NCI-H2227 (cell line): ENCODE data around the gene AHSG.

Source experiments
- DNase-seq: peaks from one replicate; lab custom pipeline; 2025; ENCODE audit not compliant: unreplicated experiment; lab: John Stamatoyannopoulos, UW

The AHSG gene

DNA sequence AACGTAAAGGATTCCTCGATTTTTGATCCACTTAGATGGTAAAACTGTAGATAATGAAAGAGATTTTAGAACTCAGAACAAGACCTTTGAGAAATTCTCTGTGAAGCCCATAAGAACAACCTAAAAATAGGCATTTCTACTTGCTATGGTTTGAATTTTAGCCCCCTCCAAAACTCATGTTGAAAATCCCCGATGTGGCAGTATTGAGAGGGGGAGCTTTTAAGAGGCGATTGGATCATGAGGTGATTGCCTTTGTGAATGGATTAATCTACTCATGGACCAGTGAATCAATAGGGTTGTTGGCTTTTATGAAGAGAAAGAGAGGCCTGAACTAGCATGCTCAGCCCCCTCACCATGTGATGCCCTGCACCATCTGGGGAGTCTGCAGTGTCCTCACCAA lies 20.2 kb upstream of the AHSG start:
- no peak for DNase-seq

DNA sequence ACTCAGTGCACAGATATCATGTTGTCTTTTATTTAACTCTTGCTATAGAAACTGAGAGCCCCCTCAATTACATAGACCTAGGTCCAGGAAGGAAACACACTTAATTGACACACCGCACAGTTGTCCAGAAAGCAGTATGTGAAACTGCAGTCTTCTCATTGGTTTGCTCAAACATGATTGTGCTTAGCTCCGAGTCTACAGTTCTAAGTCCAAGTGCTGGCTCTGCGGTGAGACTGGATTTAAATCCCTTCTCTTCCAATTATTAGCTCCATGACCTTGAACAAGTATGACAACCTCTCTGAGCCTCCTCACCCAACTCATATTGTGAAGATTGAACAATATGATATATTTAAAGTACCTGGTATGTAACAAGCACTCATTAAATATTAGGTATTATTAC lies 19.0 kb upstream of the AHSG start:
- no peak for DNase-seq

DNA sequence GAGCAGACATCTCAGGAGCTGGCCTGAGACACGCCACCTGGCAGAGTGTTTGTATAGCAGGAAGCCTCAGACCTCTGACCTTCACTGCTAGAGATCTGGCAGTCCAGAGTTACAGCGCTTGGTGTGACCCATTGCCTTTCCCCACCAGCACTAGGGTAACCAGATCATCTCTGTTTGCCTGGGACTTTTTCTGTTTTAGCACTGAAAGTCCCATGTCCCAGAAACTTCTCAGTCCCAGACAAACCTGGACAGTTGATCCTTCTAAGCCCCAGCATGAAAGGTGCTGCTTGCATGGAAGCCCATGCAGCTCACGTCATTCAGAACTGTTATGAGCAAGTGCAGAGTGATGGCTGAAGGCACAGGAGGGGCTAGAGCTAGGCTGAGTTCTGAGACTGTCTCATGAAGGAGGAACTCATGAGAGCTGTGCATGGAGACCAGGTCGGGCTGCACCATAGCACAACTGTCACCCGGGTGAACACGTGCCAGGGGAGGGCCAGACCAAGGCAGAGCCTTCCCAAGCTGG lies 18.2 kb upstream of the AHSG start:
- no peak for DNase-seq

DNA sequence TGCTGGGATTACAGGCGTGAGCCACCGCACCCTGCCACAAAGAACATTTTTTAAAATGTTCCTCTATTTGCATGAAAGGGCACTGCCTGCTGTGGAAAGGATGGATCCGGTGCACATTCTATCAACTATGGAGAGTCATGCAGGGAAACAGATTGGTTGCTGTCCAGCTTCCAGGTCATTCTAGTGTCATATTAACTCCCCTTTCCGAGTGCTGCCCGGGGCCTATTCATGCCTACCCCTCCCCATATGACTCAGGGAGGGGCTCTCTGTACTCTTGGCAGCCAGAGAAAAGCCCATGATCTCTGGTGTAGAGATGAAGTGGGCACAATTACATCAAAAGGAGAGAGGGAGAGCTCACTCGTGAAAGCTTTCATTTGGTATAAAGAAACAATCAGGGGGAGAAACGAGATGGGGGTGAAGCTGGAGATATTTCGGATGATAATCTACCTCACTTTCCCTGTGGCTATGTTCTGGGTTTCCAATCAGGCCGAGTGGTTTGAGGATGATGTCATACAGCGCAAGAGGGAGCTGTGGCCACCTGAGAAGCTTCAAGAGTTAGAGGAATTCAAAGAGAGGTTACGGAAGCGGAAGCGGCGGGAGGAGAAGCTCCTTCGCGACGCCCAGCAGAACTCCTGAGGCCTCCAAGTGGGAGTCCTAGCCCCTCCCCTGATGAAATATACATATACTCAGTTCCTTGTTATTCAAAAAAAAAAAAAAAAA lies 16.1 kb upstream of the AHSG start:
- no peak for DNase-seq

DNA sequence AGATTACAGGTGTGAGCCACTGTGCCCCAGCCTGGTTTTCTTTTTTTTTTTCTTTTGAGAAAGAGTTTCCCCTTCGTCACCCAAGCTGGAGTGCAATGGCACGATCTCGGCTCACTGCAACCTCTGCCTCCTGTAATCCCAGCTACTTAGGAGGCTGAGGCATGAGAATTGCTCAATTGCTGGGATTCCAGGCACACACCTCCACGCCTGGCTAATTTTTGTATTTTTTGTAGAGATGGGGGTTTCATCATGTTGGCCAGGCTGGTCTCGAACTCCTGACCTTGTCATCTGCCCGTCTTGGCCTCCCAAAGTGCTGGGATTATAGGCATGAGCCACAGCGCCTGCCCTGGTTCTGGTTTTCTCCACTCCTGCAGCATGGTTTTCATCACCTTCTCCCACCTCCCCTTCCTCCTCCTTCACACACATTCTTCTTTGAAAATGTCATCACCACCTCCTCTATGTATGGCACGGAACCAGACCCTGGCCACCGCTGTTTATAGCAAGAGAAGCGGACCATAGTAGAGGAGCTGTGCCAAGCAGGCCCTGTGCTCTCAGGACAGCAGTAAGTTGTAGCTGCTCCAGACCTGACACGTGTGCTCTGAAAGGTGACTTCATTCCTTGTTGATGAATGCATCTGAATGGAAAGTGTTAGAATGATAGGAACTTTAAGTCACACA lies 14.6 kb upstream of the AHSG start:
- no peak for DNase-seq

DNA sequence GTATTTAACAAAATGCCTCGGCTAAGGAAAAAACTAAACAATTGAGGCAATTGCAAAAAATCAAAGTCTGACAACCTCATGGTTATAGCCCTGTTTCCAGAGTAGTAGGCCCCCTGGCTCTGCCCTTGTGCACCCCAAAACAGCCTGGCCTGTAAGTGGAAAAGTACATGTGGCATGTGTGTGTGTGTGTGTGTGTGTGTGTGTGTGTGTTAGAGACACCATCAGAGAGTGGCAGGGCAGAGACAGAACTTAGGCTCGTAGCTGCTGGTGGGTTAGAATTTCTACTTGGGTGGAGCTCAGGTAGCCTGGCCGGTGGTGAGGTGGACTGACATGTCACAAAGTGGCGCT lies 14.1 kb upstream of the AHSG start:
- no peak for DNase-seq

DNA sequence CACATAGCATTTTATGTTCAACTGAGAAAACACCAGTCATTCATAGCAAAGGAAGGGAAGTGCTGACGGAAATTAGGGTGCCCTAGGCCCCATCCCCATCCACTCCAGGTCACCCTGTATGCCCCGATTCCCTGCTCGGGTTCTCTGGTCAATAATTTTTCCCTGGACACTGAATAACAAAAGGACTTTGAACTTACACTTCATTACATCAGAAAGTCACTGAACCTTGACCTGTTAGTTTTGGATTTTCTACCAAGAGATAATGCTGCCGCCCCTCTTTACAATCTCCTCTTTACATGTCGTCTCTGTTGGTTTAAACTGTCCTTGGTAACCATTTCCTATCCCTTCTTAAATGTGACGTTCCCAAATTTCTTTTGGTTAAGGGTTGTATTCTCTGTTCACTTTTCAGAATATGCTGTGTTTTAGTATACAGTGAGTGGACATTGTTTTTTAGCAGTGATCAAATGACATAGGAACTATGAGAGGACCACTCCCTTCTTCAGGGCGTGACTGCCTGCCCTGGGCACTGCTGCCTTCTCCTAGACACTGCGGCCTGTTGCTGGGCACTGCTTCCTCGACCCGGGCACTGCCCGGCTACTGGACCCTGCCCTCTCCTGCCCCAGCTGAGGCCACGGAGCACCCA lies 13.6 kb upstream of the AHSG start:
- DNase-seq: no peak

DNA sequence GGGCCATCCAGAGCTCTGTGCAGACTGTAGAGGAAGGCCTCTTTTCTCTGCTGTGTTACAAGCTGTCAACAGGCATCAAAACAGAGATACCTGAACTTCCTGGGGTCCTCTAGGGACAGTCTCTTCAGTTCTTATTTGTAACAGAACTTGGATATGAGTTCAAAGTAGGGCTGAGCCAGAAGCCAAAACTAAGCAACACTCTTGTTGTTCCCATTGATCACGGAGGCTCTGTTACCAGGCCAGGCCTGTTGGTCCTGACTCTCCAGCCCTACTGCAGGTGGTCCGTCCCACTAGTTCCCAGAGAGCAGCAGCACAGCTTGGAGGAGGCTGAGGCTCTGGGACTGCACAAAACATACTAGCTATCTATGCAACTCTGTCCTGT lies 13.1 kb upstream of the AHSG start:
- DNase-seq: no peak

DNA sequence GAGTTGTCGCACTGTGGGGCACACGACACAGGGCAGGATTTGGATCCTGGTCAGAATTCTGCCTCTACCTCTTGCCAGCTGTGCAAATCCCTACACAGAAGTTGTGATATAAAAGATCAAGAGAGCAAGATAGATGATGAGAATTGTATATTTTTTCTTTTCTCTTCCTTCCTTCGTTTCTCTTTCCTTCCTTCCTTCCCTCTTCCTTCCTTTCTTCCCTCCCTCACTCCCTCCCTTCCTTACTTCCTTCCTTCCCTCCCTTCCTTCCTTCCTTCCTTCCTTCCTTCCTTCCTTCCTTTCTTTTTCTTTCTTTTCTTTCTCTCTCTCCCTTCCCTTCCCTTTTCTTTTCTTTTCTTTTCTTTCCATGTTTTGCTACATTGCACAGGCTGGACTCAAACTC lies 12.0 kb upstream of the AHSG start:
- no peak for DNase-seq

DNA sequence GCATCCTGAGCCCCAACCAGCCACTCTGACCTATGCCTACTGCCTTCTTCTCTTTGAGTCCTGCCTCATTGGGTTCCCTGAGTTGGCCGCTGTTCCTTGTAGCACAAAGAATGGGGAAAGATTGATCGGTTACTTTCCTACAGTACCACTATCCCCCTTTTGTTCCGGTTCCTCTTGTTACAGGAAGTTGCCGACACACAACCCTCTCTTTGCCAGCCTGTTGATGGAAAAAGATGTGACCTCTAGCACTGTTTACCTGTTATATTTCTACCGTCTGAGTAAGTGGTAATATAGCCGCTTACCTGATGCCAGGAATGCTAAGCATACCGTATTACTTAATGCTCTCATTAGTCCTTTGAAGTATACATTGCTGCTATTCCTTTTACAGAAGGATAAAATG lies 9.7 kb upstream of the AHSG start:
- DNase-seq: no peak

DNA sequence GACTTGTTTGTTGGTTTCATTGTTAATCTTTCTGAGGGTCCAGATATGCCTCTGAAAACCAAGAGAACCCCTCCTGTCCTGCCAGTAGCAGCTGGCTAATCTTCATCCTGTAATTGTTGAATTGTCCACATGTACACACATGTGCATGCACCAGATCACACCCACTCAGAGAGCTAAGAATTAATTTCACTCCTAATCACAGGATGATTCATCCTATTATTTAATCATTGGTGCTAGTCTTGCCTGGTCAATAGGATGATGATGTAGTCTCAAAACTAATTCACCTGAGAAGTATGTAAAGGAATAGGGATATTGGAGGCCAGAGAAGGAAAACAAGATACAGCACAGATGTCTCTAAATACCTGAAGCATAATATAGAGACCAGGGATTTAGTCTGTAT lies 7.8 kb upstream of the AHSG start:
- DNase-seq: no peak

DNA sequence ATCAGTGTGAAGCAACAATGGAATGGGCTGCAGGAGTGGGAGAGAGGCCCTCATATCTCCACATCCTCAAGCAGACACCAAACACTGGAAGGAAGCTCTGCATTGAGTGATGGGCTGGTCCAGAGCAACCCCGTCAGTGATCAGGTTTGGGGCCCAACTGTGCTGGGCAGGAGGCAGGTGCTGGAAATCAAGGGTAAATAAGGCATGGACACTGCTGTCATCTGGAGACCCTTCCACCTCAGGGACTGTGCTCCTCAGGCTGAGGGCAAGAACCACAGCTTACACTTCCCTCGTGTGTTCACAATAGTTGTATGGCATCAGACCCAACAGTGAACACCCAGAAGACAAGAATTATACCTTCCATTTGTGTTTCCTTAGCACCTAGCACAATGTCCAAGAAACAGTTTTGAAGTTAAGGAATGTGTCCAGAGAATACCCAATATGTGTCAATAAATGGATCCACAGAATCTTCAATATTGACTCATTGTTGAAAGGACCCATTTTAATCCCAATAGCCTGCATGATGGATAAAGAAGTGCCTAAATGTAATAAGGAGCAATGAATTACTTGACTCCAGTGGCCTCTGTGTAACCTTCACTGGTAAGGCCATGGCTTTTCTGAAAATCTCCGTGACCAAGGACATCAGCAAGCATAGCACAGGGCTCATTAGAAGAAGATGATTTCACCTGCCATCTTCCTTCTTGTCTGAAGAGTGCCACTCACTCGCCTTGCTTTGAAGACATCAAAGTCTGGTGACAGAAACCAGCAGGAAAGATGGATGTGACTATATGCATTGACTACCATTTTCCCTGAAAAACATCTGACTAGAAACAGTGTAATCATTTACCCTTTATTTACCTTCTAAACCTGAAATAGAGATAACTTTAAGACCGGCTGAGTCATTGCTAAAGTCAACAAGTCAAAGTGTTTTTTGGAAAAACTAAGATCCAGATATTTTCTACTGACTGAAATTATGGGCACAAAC lies 7.0 kb upstream of the AHSG start:
- DNase-seq: no peak

DNA sequence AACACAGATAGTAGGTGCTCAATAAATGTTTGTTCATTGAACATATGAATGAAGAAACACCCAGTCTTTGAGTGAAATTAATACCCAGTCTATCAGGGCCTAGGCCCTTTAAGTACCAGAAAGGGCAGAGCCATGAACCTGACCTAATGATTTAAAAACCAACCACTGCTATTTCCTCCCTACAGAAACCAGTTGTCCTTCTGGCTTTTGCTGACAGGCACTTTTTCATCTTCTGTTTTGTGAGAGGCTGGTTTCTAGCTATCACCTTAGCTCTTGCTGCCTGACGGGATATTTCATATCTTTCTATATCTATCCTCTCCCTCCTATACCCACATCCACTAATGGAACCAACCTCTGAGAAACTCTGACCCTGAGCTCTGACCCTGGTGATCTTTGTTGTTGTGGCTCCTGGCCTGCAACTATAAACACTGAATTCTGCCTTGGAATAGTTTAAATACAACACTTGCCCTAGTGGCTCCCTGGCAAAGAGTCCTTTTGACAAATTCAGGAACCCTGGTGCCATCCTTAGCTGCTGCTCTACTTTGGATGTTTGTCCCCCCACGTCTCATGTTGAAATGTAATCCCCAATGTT lies 4.1 kb upstream of the AHSG start:
- no peak for DNase-seq

DNA sequence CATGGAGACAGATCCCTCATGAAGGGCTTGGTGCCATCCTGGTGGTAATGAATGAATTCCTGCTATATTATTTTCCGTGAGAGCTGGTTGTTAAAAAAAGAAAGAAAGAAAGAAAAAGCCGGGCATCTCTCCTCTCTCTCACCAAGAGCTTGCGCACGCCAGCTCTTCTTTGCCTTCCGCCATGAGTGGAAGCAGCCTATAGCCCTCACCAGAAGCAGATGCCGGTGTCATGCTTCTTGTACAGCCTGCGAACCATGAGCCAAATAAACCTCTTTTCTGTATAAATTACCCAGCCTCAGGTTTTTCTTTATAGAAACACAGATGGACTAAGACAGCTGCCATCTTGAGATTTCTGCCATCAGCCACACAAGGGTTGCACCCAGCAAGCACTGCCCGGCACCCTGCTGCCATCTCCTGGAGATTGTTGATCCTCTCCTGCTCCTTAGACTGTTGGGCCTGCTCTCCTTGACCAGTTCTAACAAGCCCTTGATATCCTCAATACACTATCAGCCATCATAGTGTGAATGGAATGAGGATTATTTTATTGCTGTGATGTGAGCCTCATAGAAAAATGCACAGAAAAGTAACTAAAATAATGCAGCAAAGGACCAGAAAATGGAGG lies 3.5 kb upstream of the AHSG start:
- DNase-seq: no peak

DNA sequence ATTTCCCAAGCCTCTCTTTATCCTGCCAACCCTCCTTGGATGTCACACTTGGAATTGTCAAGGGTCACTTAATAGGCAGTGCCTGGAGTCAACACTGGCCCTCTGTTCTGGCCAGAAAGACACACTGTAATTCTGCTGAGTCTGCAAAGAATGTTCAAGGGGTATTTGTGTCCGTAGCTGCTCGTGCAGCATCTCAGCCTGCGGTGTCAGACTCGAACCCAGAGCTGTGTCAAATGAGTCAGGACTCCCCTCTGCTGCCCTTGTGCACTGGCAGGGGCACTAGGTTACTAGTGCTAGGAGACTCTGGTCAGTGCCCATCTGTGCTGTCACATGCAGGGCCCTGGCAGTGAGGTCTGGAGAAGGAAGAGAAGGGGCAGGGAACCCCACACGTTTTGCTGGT lies 795 bp upstream of the AHSG start:
- no peak for DNase-seq

DNA sequence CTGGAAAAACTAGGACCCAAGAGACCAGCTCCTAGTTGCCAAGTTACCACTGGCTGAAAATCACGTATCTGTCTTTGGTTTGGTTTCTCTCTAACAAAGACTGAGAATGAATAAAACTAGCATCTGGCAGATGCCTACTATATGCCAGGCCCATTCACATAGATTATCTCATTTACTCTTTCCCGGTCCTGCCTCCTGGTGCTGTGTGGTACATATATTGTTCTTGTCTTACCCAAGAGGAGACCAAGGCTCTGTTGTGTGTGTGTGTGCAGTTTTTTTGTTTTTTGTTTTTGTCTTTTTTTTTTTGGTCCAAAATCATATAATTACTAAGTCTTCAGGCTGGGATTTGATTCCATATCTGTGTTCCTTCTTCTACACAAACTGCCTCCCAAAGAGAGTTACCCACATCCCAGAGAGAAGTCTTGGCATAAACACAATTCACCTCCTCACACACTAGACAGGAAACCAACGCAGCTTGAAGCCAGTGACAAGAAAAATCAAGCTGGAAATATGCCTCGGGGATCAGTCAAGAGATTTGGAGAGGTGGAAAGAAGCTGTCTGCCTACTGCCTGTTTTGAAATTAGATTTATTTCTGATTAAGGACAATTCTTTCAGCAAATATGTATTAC lies 891 bp downstream of the AHSG start:
- DNase-seq: no peak

DNA sequence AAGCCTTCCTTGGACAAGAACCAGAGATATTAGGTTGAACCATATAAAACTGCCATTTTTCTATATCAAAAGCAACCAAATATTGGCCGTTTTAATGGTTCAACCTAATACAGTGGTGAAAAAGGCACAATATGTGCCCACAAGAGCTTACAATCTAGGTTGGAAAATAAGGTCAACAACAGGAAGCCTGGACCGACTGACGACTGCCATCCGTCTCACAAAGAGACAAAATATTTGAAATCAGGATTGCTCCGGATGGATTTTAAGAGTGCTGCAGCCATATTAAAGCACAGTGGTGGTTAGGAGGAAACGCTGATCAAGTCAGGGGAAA lies 1.4 kb downstream of the AHSG start:
- no peak for DNase-seq

DNA sequence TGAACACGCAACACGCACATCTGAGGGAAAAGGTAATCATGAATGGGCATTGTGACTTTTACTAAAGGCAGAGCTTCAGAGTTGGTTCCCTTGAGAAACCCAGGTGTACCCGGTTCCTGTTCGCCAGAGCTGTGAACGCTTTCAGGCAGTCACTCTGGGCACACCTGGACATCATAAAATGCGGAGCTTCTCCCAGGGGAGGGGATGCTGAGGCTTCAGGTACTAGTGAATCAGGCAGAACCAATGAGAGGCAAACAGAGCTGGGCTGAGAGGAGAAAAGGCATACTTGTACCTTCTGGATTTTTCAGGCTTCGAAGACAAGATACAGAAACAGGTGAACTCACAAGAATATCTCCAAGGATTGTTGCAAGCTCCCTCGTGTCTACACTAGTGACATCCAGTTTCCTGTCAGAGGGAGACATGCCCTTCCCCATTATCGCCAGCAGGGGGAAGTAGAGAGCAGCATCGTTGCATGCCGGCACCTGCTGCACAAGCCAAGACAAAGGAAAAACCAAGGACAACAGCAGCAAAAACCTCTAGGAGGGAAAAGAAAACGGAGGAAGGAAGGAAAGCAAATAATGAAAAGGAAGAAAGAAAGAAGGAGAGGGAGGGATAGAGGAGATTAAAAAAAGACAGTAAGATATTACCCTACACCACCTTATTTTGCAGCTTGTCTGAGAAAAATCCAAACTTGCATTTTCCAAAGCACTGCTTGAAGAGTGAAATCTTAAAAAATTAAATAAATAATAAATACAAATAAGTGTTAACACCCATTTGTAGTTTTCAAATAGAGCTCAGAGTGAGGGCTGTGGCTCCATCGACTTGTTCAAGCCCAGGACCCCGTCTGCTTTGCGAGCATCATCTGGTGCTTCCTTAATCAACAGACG lies 2.0 kb downstream of the AHSG start:
- DNase-seq: peak; percentile 85

DNA sequence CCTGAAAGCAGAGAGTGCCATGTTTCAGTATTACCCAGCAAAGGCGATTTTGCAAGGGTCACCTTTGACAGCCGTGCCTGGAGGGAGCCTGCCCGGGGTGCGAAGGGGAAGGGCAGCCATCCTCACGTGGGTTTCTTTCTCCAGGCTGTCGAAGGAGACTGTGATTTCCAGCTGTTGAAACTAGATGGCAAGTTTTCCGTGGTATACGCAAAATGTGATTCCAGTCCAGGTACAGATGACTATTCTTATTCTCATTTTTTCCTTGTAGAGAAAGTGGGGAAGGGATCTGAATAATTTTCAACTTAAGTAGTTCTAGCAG lies 3.4 kb downstream of the AHSG start:
- no peak for DNase-seq
